IMR-90 (cell line): ENCODE results near the gene PIEZO2. TPM values are rescaled to one million over a fixed set of nuclear protein-coding genes. Genes with fewer than 3 reads are reported as not detected.

ENCODE experiments used
- ATAC-seq: fragments of 200-7000 bp; cut with Tn5 transposase; 2 replicates; pipeline ENCODE4 v1.9.1; 2020; ENCODE audit warnings: low read depth, mild to moderate bottlenecking, moderate library complexity
- BruUV-seq: library from RNA; stranded (reverse); fragments of 400-500 nt; replicated peaks from 2 replicates; lab custom pipeline; 2021; lab: Mats Ljungman, UMichigan
- CTCF ChIA-PET: fragments of 300-600 bp; formaldehyde crosslinking; extraction: SDS; loops from one replicate; lab custom pipeline; 2021; ENCODE audit warnings: antibody characterized with exemption; lab: Yijun Ruan, JAX
- POLR2A ChIA-PET: fragments of 300-600 bp; sonication (Branson Sonifier 250); formaldehyde crosslinking; loops from one replicate; lab custom pipeline; 2022; ENCODE audit warnings: antibody characterized with exemption; ENCODE audit not compliant: unreplicated experiment; lab: Charles Lee
- DNase-seq: peaks from one replicate; pipeline ENCODE4 v3.0.0; 2013
- H2AFZ ChIP-seq: replicated peaks from 2 replicates; pipeline ENCODE3; 2013; ENCODE audit warnings: low read length, mild to moderate bottlenecking; ENCODE audit not compliant: poor library complexity
- H2AK5ac ChIP-seq: 2 replicates; pipeline ENCODE4 v1.6.1; 2013; ENCODE audit warnings: low read depth, low read length, inconsistent platforms
- H2AK9ac ChIP-seq: replicated peaks from 2 replicates; pipeline ENCODE3; 2013; ENCODE audit warnings: mild to moderate bottlenecking, low read depth, low read length, moderate library complexity; ENCODE audit not compliant: poor library complexity
- H2BK120ac ChIP-seq: 2 replicates; pipeline ENCODE4 v1.6.1; 2013; ENCODE audit warnings: low read depth, low read length, inconsistent platforms
- H2BK15ac ChIP-seq: 3 replicates; pipeline ENCODE4 v1.6.1; 2013; ENCODE audit warnings: low read depth, low read length, inconsistent platforms
- H2BK20ac ChIP-seq: 2 replicates; pipeline ENCODE4 v1.6.1; 2013; ENCODE audit warnings: low read depth, mild to moderate bottlenecking, inconsistent platforms, low read length, moderate library complexity
- H2BK5ac ChIP-seq: 2 replicates; pipeline ENCODE4 v1.6.1; 2013; ENCODE audit warnings: mild to moderate bottlenecking, low read depth, low read length, inconsistent platforms; ENCODE audit not compliant: poor library complexity, severe bottlenecking
- H3K14ac ChIP-seq: replicated peaks from 2 replicates; pipeline ENCODE4 v1.6.1; 2013; ENCODE audit warnings: low read depth, low read length, inconsistent platforms
- H3K18ac ChIP-seq: 2 replicates; pipeline ENCODE4 v1.6.1; 2013; ENCODE audit warnings: low read depth, low read length, control low read depth
- H3K23ac ChIP-seq: 2 replicates; pipeline ENCODE4 v1.6.1; 2013; ENCODE audit warnings: low read depth, low read length, inconsistent platforms
- H3K27ac ChIP-seq: 2 replicates; pipeline ENCODE4 v1.5.1; 2013; ENCODE audit warnings: mild to moderate bottlenecking, control low read depth, low read length; ENCODE audit not compliant: insufficient read depth
- H3K27me3 ChIP-seq: 2 replicates; pipeline ENCODE4 v1.6.1; 2013; ENCODE audit warnings: low read length; ENCODE audit not compliant: control insufficient read depth, insufficient read depth
- H3K36me3 ChIP-seq: 2 replicates; pipeline ENCODE4 v1.6.1; 2013; ENCODE audit warnings: low read length, mixed read lengths; ENCODE audit not compliant: control insufficient read depth, insufficient read depth
- H3K4ac ChIP-seq: 2 replicates; pipeline ENCODE4 v1.6.1; 2013; ENCODE audit warnings: low read depth, low read length, inconsistent platforms
- H3K4me1 ChIP-seq: 2 replicates; pipeline ENCODE4 v1.6.1; 2013; ENCODE audit warnings: low read length, mixed read lengths; ENCODE audit not compliant: control insufficient read depth, insufficient read depth
- H3K4me2 ChIP-seq: 2 replicates; pipeline ENCODE4 v1.6.1; 2013; ENCODE audit warnings: low read depth, mild to moderate bottlenecking, control low read depth, low read length, moderate library complexity
- H3K4me3 ChIP-seq: 2 replicates; pipeline ENCODE4 v1.5.1; 2013; ENCODE audit warnings: low read depth, mild to moderate bottlenecking, control low read depth, low read length, moderate library complexity; ENCODE audit not compliant: insufficient read depth
- H3K56ac ChIP-seq: 2 replicates; pipeline ENCODE4 v1.6.1; 2013; ENCODE audit warnings: low read length, inconsistent platforms; ENCODE audit not compliant: insufficient read depth; ENCODE audit errors: extremely low read depth
- H3K79me1 ChIP-seq, 2 experiments: 2 replicates each; pipeline ENCODE4 v1.6.1; 2013; ENCODE audit warnings: low read length in 2 of 2, inconsistent platforms in 1 of 2, low read depth in 1 of 2
- H3K9ac ChIP-seq: 2 replicates; pipeline ENCODE4 v1.6.1; 2013; ENCODE audit warnings: low read depth, low read length, control low read depth
- H3K9me1 ChIP-seq: 2 replicates; pipeline ENCODE4 v1.6.1; 2013; ENCODE audit warnings: low read length, inconsistent platforms; ENCODE audit not compliant: insufficient read depth
- H3K9me3 ChIP-seq: 2 replicates; pipeline ENCODE4 v1.6.1; 2013; ENCODE audit warnings: low read length; ENCODE audit not compliant: control insufficient read depth, insufficient read depth
- H4K20me1 ChIP-seq: 2 replicates; pipeline ENCODE4 v1.6.1; 2013; ENCODE audit warnings: low read length, inconsistent platforms; ENCODE audit not compliant: insufficient read depth
- H4K5ac ChIP-seq: 2 replicates; pipeline ENCODE4 v1.6.1; 2013; ENCODE audit warnings: mild to moderate bottlenecking, low read depth, low read length, control low read depth
- H4K8ac ChIP-seq, 2 experiments: 2 replicates each; pipeline ENCODE4 v1.6.1; 2013; ENCODE audit warnings: low read depth in 2 of 2, low read length in 2 of 2, control low read depth in 1 of 2, inconsistent platforms in 1 of 2
- H4K91ac ChIP-seq: 2 replicates; pipeline ENCODE4 v1.6.1; 2013; ENCODE audit warnings: low read depth, low read length, inconsistent platforms; ENCODE audit not compliant: insufficient read depth
- BHLHE40 ChIP-seq: fragments of 150-350 bp; IDR thresholded peaks from 2 replicates; pipeline ENCODE4 v1.6.1; 2016; ENCODE audit warnings: mild to moderate bottlenecking, low read depth, low read length
- CEBPB ChIP-seq: IDR thresholded peaks from 2 replicates; pipeline ENCODE4 v1.6.1; 2012; ENCODE audit warnings: low read depth, low read length, improper control_type of control experiment
- CHD1 ChIP-seq: IDR thresholded peaks from 2 replicates; pipeline ENCODE4 v1.6.1; 2012; ENCODE audit warnings: low read depth, low read length, improper control_type of control experiment
- MAFK ChIP-seq: IDR thresholded peaks from 2 replicates; pipeline ENCODE4 v1.6.1; 2012; ENCODE audit warnings: low read depth, low read length, improper control_type of control experiment
- MAZ ChIP-seq: IDR thresholded peaks from 2 replicates; pipeline ENCODE4 v1.6.1; 2012; ENCODE audit warnings: low read depth, mild to moderate bottlenecking, low read length, improper control_type of control experiment, moderate library complexity, borderline replicate concordance
- MXI1 ChIP-seq: IDR thresholded peaks from 2 replicates; pipeline ENCODE4 v1.6.1; 2012; ENCODE audit warnings: low read depth, mild to moderate bottlenecking, low read length, moderate library complexity, borderline replicate concordance
- POLR2A ChIP-seq: IDR thresholded peaks from 2 replicates; pipeline ENCODE4 v1.6.1; 2012; ENCODE audit warnings: mild to moderate bottlenecking, low read depth, low read length
- RAD21 ChIP-seq: IDR thresholded peaks from 2 replicates; pipeline ENCODE4 v1.6.1; 2012; ENCODE audit warnings: low read length, improper control_type of control experiment
- RCOR1 ChIP-seq: IDR thresholded peaks from 2 replicates; pipeline ENCODE4 v1.6.1; 2012; ENCODE audit warnings: mild to moderate bottlenecking, low read length, improper control_type of control experiment; ENCODE audit not compliant: insufficient replicate concordance
- SMC3 ChIP-seq: fragments of 150-350 bp; IDR thresholded peaks from 2 replicates; pipeline ENCODE4 v1.6.1; 2016; ENCODE audit warnings: low read depth, mild to moderate bottlenecking, antibody characterized with exemption, low read length, moderate library complexity
- USF2 ChIP-seq: fragments of 150-350 bp; IDR thresholded peaks from 2 replicates; pipeline ENCODE4 v1.6.1; 2017; ENCODE audit warnings: mild to moderate bottlenecking, antibody characterized with exemption, low read length, low read depth
- WGBS, 2 experiments: methylation state at CpG; one replicate each; pipeline versions ENCODE4 v1.1.5 to v1.1.7; 2013; ENCODE audit warnings: missing lambda C conversion rate in 2 of 2; ENCODE audit not compliant: insufficient read length in 1 of 2; ENCODE audit errors: extremely low coverage in 2 of 2; 5-methylcytosine and 5-hydroxymethylcytosine counted together
- dilution Hi-C: fragments of 300-500 bp; cut with HindIII; formaldehyde crosslinking; loops from one replicate; pipeline ENCODE4 v1.14.3; 2018; ENCODE audit warnings: low sequenced_read_pairs; ENCODE audit not compliant: unreplicated experiment
- in situ Hi-C: fragments of 300-500 bp; cut with MboI; formaldehyde crosslinking; loops from 3 replicates; pipeline ENCODE4 v1.14.3; 2019; ENCODE audit warnings: low sequenced_read_pairs, inconsistent platforms, mixed read lengths
- intact Hi-C: fragments of 100-400 bp; cut with micrococcal nuclease; formaldehyde crosslinking; loops from 2 replicates; pipeline ENCODE4 v1.10.0; 2022
- polyA plus RNA-seq, 3 experiments: library from polyadenylated mRNA; depleted of rRNA; stranded (reverse); fragments of >200 nt; gene quantifications; 2 replicates each; pipeline ENCODE4 v1.2.3, GENCODE V29; 2012; ENCODE audit warnings: low replicate concordance in 1 of 3
- total RNA-seq: library from RNA; depleted of rRNA; stranded (reverse); fragments of >200 nt; gene quantifications from 2 replicates; pipeline ENCODE4 v1.2.3, GENCODE V29; 2012

Gene PIEZO2
- total and polyA plus RNA-seq, 2 of the 4 experiments (the other 2 are of a cell fraction), result 2.4 to 4.1 TPM

- H3K9ac ChIP-seq, result no peak overlapping the region
- peaks cover 6% of the 10 kb centered on the region; the same call in 1 of the 2 replicates for H3K36me3 ChIP-seq
- ChIA-PET CTCF (interaction anchor here (1.1 kb wide), 1 partner anchor 11 kb away, joined by 3 read pairs; no protein-coding TSS in a partner anchor), POLR2A (no interaction called here)
- H2BK15ac ChIP-seq, result no peak overlapping the region
- TF ChIP-seq MAZ, result no peak
- TF ChIP-seq BHLHE40, result no peak
- TF ChIP-seq RCOR1, result no peak
- no peak for TF ChIP-seq POLR2A
- TF ChIP-seq RAD21, result no peak
- no peak for TF ChIP-seq CHD1
- TF ChIP-seq MXI1, result no peak
- no peak for TF ChIP-seq SMC3
- no peak for TF ChIP-seq CEBPB
- TF ChIP-seq MAFK, result no peak
- TF ChIP-seq USF2, result no peak
- H2AK5ac ChIP-seq, result no peak overlapping the region
- WGBS, 2 experiments, result no CpG with 5 or more reads among the region's 3 CpGs
- no peak overlapping the region for H3K18ac ChIP-seq
- no peak overlapping the region for H3K27ac ChIP-seq
- no peaks in the 10 kb centered on the region for H3K27me3 ChIP-seq
- H2BK120ac ChIP-seq, result no peak overlapping the region
- H3K9me1 ChIP-seq, result no peaks in the 10 kb centered on the region
- no peaks in the 10 kb centered on the region for H3K79me1 ChIP-seq
- dilution Hi-C loops, result no loop called here
- H4K20me1 ChIP-seq, result no peaks in the 10 kb centered on the region
- DNase-seq (peak; percentile 39), ATAC-seq (peak; percentile 59)
- in situ Hi-C loops, result no loop called here
- no peak overlapping the region for H4K8ac ChIP-seq
- H4K91ac ChIP-seq, result no peak overlapping the region
- H3K4me2 ChIP-seq, result no peak overlapping the region
- H2BK20ac ChIP-seq, result no peak overlapping the region
- H3K4me1 ChIP-seq, result no peaks in the 10 kb centered on the region
- H3K4me3 ChIP-seq, result no peak overlapping the region
- no peak overlapping the region for H3K23ac ChIP-seq
- H2AFZ ChIP-seq, result no peak overlapping the region
- H2AK9ac ChIP-seq, result no peak overlapping the region
- H2BK5ac ChIP-seq, result no peak overlapping the region
- no peaks in the 10 kb centered on the region for H3K9me3 ChIP-seq
- no peak overlapping the region for H3K56ac ChIP-seq
- no peak overlapping the region for H3K14ac ChIP-seq
- no peak overlapping the region for H3K4ac ChIP-seq
- no peak overlapping the region for H4K5ac ChIP-seq
- no TSS peak for BruUV-seq
- intact Hi-C loops, result no loop called here
These were observed 421.9 kb downstream of the PIEZO2 start for GRCh38 chr18:10727477-10727876.
